Prostate gland (tissue), 2 donors: Measurements from ENCODE around the gene PTPRE. TPM values are rescaled to one million over a fixed set of nuclear protein-coding genes. Genes with fewer than 3 reads are reported as not detected.

Experiments used
- DNase-seq: peaks from one replicate; pipeline ENCODE4 v3.0.0-alpha.2; 2019; ENCODE audit warnings: low spot score
- H3K27ac ChIP-seq, 2 donors: fragments of 200-600 bp; sonication (generic); 2 replicates each; pipeline ENCODE4 v1.5.1; 2017 to 2019
- H3K27me3 ChIP-seq: fragments of 200-600 bp; sonication (generic); replicated peaks from 2 replicates; pipeline ENCODE4 v1.5.1; 2019; ENCODE audit not compliant: insufficient read depth
- H3K36me3 ChIP-seq, 2 donors: fragments of 200-600 bp; sonication (generic); 1 replicate in 1 of 2; 2 replicates in 1 of 2; pipeline versions ENCODE4 v1.5.1 to v1.8.1; 2017 to 2019
- H3K4me1 ChIP-seq: fragments of 200-600 bp; sonication (generic); replicated peaks from 2 replicates; pipeline ENCODE4 v1.5.1; 2019
- H3K4me3 ChIP-seq, 2 donors: fragments of 200-600 bp; sonication (generic); 2 replicates each; pipeline ENCODE4 v1.5.1; 2017 to 2019
- H3K9me3 ChIP-seq: fragments of 200-600 bp; sonication (generic); 2 replicates; pipeline ENCODE4 v1.5.1; 2017
- CTCF ChIP-seq, 4 experiments: fragments of 200-600 bp in 2 of 4; fragments of 450-650 bp in 2 of 4; sonication (generic) in 2 of 4; IDR thresholded peaks; 1 replicate in 3 of 4; 2 replicates in 1 of 4; pipeline ENCODE4 v1.5.1; 2016 to 2019; ENCODE audit warnings: antibody characterized with exemption in 4 of 4, mild to moderate bottlenecking in 2 of 4, moderate library complexity in 2 of 4
- POLR2A ChIP-seq: fragments of 450-650 bp; IDR thresholded peaks from one replicate; pipeline ENCODE4 v1.6.1; 2016; ENCODE audit warnings: antibody characterized with exemption, mild to moderate bottlenecking
- POLR2AphosphoS5 ChIP-seq: sonication (generic); formaldehyde crosslinking; IDR thresholded peaks from one replicate; pipeline ENCODE4 v1.6.1; 2017; ENCODE audit warnings: antibody characterized with exemption
- WGBS: methylation state at CpG from one replicate; pipeline ENCODE4 v1.1.5; 2018; 5-methylcytosine and 5-hydroxymethylcytosine counted together
- intact Hi-C: fragments of 100-400 bp; cut with DNase I; formaldehyde crosslinking; loops from one replicate; pipeline ENCODE4 v1.14.2; 2022
- total RNA-seq, 2 donors: library from RNA; depleted of rRNA; stranded (reverse); fragments of >200 nt; gene quantifications; one replicate each; pipeline ENCODE4 v1.1.0, GENCODE V29; 2016

PTPRE gene
- total RNA-seq, 2 donors from 2014 or later, result 4.5 to 14.3 TPM

GRCh38 chr10:128022261-128023196 is 115.6 kb downstream of the PTPRE start:
- H3K4me1 ChIP-seq, result no peaks in the 10 kb centered on the region
- no peak overlapping the region for H3K4me3 ChIP-seq
- TF ChIP-seq POLR2A (no peak), CTCF (IDR thresholded peaks at IDR 0.05) (no peak), POLR2AphosphoS5 (no peak)
- H3K36me3 ChIP-seq, result no peaks in the 10 kb centered on the region
- H3K27ac ChIP-seq, result no peak overlapping the region
- no peaks in the 10 kb centered on the region for H3K27me3 ChIP-seq
- DNase-seq, result no peak
- H3K9me3 ChIP-seq, result no peaks in the 10 kb centered on the region
- WGBS, result 87% methylated on average over 19 of the region's 19 CpGs
- intact Hi-C loops, result no loop called here

DNA sequence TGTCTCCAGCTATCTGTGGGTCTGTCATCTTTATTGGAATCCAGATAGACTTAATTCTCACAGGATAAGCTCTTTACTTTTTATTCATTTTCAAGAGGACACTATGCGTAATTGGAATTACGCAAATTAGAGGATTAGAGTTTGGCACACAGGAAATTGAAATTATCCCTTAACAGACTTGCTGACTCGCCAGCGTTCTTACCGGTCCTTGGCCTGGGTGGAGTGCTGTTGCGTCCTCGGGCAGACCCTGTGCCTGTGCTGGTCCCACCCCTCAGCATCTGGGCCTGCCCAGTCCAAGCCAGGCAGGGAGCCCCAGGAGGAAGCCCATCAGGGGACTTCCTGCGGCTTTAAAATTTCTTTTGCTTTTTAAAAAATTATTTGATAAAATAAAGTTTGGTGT is 117.5 kb downstream of the PTPRE start:
- Histone ChIP-seq H3K4me3 (no peak overlapping the region), H3K27ac (no peak overlapping the region), H3K27me3 (no peaks in the 10 kb centered on the region), H3K9me3 (no peaks in the 10 kb centered on the region), H3K4me1 (no peaks in the 10 kb centered on the region), H3K36me3 (no peaks in the 10 kb centered on the region)
- 81% methylated on average over 8 of the region's 8 CpGs for WGBS
- no peak for DNase-seq
- intact Hi-C loops, result no loop called here
- TF ChIP-seq CTCF (IDR thresholded peaks at IDR 0.05), result no peak
- TF ChIP-seq POLR2A, result no peak
- TF ChIP-seq POLR2AphosphoS5, result no peak

- Histone ChIP-seq H3K9me3 (no peaks in the 10 kb centered on the region), H3K27me3 (no peaks in the 10 kb centered on the region), H3K4me1 (no peaks in the 10 kb centered on the region), H3K27ac (no peak overlapping the region), H3K36me3 (no peaks in the 10 kb centered on the region), H3K4me3 (no peak overlapping the region)
- 87% methylated on average over 8 of the region's 8 CpGs for WGBS
- no peak for DNase-seq
- no peak for TF ChIP-seq POLR2AphosphoS5
- TF ChIP-seq CTCF (IDR thresholded peaks at IDR 0.05), result no peak
- TF ChIP-seq POLR2A, result no peak
- intact Hi-C loops, result no loop called here
These were observed 118.5 kb downstream of the PTPRE start for GRCh38 chr10:128025437-128025836.

DNA sequence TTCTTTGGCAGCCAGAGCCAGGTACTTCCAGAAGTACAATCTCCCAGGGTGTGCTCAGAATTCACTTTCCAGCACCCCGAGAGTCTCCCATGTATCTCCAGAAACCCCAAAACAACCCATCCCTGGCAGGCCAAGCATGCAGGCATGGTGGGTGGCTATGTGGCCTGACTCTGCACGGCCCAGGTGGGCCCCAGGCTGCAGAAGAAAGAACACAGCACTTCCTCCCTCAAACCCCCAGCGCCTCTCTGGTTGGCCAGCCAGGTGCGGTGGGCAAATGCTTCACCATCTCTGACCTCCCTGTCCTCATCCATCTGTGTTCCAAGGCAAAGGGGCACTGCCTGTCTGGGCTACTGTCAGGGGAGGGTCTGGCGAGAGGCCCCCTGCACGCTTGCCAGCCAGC is 119.0 kb downstream of the PTPRE start:
- Histone ChIP-seq H3K27ac (no peak overlapping the region), H3K4me3 (no peak overlapping the region), H3K27me3 (no peaks in the 10 kb centered on the region), H3K9me3 (no peaks in the 10 kb centered on the region), H3K4me1 (no peaks in the 10 kb centered on the region), H3K36me3 (no peaks in the 10 kb centered on the region)
- no peak for DNase-seq
- intact Hi-C loops, result no loop called here
- 78% methylated on average over 6 of the region's 6 CpGs for WGBS
- TF ChIP-seq CTCF (IDR thresholded peaks at IDR 0.05) (no peak), POLR2A (no peak), POLR2AphosphoS5 (no peak)
